Measurements from ENCODE around the gene INSYN2B.

DNA sequence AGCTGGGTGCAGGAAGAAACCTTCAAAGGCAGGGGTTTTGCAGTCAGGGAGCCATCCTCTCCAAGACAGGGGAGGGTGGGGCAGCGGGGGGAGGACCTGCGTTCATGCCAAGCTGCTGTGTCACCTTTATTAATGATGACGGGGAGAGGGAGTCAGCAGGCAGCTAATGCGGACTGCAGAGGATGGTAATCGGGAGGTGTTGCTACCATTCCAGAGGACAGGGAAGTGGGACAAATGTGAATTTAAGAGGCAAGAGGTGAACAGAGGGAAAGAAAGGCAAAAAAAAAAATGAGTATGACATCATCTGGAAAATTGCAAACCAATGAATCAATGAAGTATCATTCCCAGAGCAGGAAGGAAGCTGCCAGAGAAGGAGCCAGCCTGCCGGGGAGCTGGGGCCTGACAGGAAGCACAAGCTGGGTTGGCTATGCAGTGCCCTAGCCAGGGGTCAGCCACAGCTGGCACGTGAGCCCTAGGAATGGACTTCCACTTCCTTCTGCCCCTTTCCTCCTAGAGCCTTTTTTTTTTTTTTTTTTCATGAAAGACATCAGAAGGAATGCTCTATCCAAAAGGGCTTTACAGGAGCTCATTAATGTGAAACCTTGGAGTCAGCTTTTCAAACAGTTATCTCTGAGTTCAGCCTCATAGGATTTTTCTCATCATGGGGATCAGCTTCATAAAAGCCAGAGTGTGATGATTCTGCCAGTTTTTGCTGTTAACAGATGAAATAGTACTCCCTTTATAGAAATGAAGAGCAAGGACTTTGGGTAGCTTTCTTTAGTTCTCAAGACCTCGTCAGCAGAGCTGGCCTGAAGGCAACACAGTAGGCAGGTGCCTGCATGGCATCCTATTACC, 9.2 kb downstream of the INSYN2B start:
- no peak for TF ChIP-seq POLR2A (IDR thresholded peaks at IDR 0.05)
- TF ChIP-seq, protein P1, sequence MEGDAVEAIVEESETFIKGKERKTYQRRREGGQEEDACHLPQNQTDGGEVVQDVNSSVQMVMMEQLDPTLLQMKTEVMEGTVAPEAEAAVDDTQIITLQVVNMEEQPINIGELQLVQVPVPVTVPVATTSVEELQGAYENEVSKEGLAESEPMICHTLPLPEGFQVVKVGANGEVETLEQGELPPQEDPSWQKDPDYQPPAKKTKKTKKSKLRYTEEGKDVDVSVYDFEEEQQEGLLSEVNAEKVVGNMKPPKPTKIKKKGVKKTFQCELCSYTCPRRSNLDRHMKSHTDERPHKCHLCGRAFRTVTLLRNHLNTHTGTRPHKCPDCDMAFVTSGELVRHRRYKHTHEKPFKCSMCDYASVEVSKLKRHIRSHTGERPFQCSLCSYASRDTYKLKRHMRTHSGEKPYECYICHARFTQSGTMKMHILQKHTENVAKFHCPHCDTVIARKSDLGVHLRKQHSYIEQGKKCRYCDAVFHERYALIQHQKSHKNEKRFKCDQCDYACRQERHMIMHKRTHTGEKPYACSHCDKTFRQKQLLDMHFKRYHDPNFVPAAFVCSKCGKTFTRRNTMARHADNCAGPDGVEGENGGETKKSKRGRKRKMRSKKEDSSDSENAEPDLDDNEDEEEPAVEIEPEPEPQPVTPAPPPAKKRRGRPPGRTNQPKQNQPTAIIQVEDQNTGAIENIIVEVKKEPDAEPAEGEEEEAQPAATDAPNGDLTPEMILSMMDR (IDR thresholded peaks at IDR 0.05 in 8 of 11, conservative IDR thresholded peaks at IDR 0.05 in 3 of 11), result no peak

Data from spleen (tissue), 7 donors.